Measurements from ENCODE around the gene CCHCR1. TPM values are rescaled to one million over a fixed set of nuclear protein-coding genes. Genes with fewer than 3 reads are reported as not detected.

The CCHCR1 gene
- total and polyA plus RNA-seq, 9 of the 15 experiments (the other 6 are each of a cell fraction or from before 2014, with no cell fraction given), result 1.2 to 47.3 (median 32.0) TPM

- no peak overlapping the region for H3K4me3 ChIP-seq
- H3K4me1 ChIP-seq (replicated peaks in 1 of 2; ENCODE audit: control insufficient read depth in 2 of 2, insufficient read depth in 2 of 2, low read length in 2 of 2), result peaks cover 24 to 33% of the 10 kb centered on the region in 2 experiments
- no peaks in the 10 kb centered on the region for H4K20me1 ChIP-seq (replicated peaks; ENCODE audit: control insufficient read depth, insufficient read depth, low read length)
- intact Hi-C loops (cut with micrococcal nuclease), result no loop called here
- no peaks in the 10 kb centered on the region for H3K9me3 ChIP-seq (replicated peaks; ENCODE audit: control insufficient read depth, insufficient read depth, low read depth, low read length)
- no peak for DNase-seq (ENCODE audit: extremely low read depth in 1 of 4, low spot score in 3 of 4)
- 75% methylated on average over 10 of the region's 10 CpGs for WGBS (ENCODE audit: insufficient coverage, low coverage, missing lambda C conversion rate)
- no peak overlapping the region for H3K27ac ChIP-seq (ENCODE audit: extremely low read depth, low read depth, low read length)
- no peak overlapping the region for H2AFZ ChIP-seq (ENCODE audit: low read depth, low read length)
- H3K9me1 ChIP-seq (ENCODE audit: control insufficient read depth, insufficient read depth, low read length), result no peaks in the 10 kb centered on the region
- no peak for FAIRE-seq
- ATAC-seq, result no peak
- H3K79me2 ChIP-seq (ENCODE audit: control insufficient read depth, insufficient read depth, low read length), result no peaks in the 10 kb centered on the region
- TF ChIP-seq FOXP1 (CRISPR knock-in tag; IDR thresholded peaks at IDR 0.05) (no peak), PHF8 (IDR thresholded peaks at IDR 0.05; ENCODE audit: borderline replicate concordance, low read length) (no peak), MED1 (CRISPR knock-in tag; IDR thresholded peaks at IDR 0.05; ENCODE audit: borderline replicate concordance) (no peak), ZNF175 (CRISPR knock-in tag; IDR thresholded peaks at IDR 0.05; ENCODE audit: low read depth) (no peak), ELF1 (tag; IDR thresholded peaks at IDR 0.05) (no peak), BACH1 (tag; IDR thresholded peaks at IDR 0.05) (no peak), SRSF1 (IDR thresholded peaks at IDR 0.05; ENCODE audit: low read depth, low read length) (no peak)
- TF ChIP-seq, protein P1, sequence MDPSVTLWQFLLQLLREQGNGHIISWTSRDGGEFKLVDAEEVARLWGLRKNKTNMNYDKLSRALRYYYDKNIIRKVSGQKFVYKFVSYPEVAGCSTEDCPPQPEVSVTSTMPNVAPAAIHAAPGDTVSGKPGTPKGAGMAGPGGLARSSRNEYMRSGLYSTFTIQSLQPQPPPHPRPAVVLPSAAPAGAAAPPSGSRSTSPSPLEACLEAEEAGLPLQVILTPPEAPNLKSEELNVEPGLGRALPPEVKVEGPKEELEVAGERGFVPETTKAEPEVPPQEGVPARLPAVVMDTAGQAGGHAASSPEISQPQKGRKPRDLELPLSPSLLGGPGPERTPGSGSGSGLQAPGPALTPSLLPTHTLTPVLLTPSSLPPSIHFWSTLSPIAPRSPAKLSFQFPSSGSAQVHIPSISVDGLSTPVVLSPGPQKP (CRISPR knock-in tag; IDR thresholded peaks at IDR 0.05), result no peak
- TF ChIP-seq, protein P2, sequence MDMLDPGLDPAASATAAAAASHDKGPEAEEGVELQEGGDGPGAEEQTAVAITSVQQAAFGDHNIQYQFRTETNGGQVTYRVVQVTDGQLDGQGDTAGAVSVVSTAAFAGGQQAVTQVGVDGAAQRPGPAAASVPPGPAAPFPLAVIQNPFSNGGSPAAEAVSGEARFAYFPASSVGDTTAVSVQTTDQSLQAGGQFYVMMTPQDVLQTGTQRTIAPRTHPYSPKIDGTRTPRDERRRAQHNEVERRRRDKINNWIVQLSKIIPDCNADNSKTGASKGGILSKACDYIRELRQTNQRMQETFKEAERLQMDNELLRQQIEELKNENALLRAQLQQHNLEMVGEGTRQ (CRISPR knock-in tag; IDR thresholded peaks at IDR 0.05), result no peak
- ChIA-PET CTCF (ENCODE audit: low intra/inter-chr PET ratio) (no interaction called here), POLR2A (no interaction called here)
- H3K36me3 ChIP-seq (ENCODE audit: control insufficient read depth, insufficient read depth, low read length), result no peaks in the 10 kb centered on the region
- BruUV-seq (replicated peaks), result no TSS peak
- H3K9ac ChIP-seq (ENCODE audit: insufficient read depth in 1 of 2, low read depth in 2 of 2, low read length in 2 of 2), result peak overlapping the region in 1 of 2 experiments; percentile 42; a peak in 1 of 4 replicates
- no peaks in the 10 kb centered on the region for H3K27me3 ChIP-seq (ENCODE audit: control insufficient read depth in 2 of 2, insufficient read depth in 2 of 2, low read length in 2 of 2)
- in situ Hi-C loops (cut with MboI), result no loop called here
- no peak overlapping the region for H3K4me2 ChIP-seq (ENCODE audit: insufficient read depth, low read length)
Observed at GRCh38 chr6:31170987-31171671, 13.5 kb upstream of the CCHCR1 start.
